K562 (cell line): Measurements from ENCODE around the gene COX5A. TPM values are rescaled to one million over a fixed set of nuclear protein-coding genes. Genes with fewer than 3 reads are reported as not detected.
A peak's percentile ranks its signal among the peaks of the same experiment; 100 is the strongest.

Experiments
- ARNT ChIP-seq, 2 experiments: fragments of 450-650 bp; IDR thresholded peaks; 2 replicates each; pipeline ENCODE4 v1.6.1; 2016; ENCODE audit warnings: mild to moderate bottlenecking in 1 of 2
- ATF3 ChIP-seq, 2 experiments: fragments of 450-650 bp in 1 of 2; sonication (generic) in 1 of 2; formaldehyde crosslinking in 1 of 2; IDR thresholded peaks in 1 of 2; conservative IDR thresholded peaks in 1 of 2; 2 replicates each; pipeline versions ENCODE4 v1.6.1 to v1.8.1; 2016 to 2023; ENCODE audit warnings: mild to moderate bottlenecking in 2 of 2, moderate library complexity in 2 of 2, inconsistent platforms in 1 of 2, missing genetic modification reagents in 1 of 2
- DDX20 ChIP-seq: fragments of 450-650 bp; IDR thresholded peaks from 2 replicates; pipeline ENCODE4 v1.6.1; 2016; ENCODE audit warnings: missing genetic modification characterization, low read depth, mild to moderate bottlenecking, missing compliant biosample characterization, moderate library complexity
- ERF ChIP-seq: fragments of 450-650 bp; formaldehyde crosslinking; IDR thresholded peaks from 2 replicates; pipeline ENCODE4 v1.4.0; 2020; ENCODE audit warnings: mild to moderate bottlenecking, mixed read lengths
- GATAD2B ChIP-seq: fragments of 450-650 bp; IDR thresholded peaks from 2 replicates; pipeline ENCODE4 v1.6.1; 2017; ENCODE audit warnings: mild to moderate bottlenecking, borderline replicate concordance
- JUNB ChIP-seq: fragments of 450-650 bp; formaldehyde crosslinking; conservative IDR thresholded peaks from 2 replicates; pipeline ENCODE4 v1.4.0; 2020; ENCODE audit warnings: mild to moderate bottlenecking
- KAT7 ChIP-seq: sonication (generic); formaldehyde crosslinking; IDR thresholded peaks from 2 replicates; pipeline ENCODE4 v1.8.0; 2022; ENCODE audit warnings: missing genetic modification reagents, mild to moderate bottlenecking, borderline replicate concordance
- KDM1A ChIP-seq, 2 experiments: fragments of 450-650 bp; IDR thresholded peaks; 2 replicates each; pipeline ENCODE4 v1.6.1; 2016; ENCODE audit warnings: mild to moderate bottlenecking in 2 of 2
- L3MBTL2 ChIP-seq: fragments of 450-650 bp; IDR thresholded peaks from 2 replicates; pipeline ENCODE4 v1.6.1; 2016; ENCODE audit warnings: mild to moderate bottlenecking, moderate library complexity
- NCOA1 ChIP-seq: fragments of 450-650 bp; IDR thresholded peaks from 2 replicates; pipeline ENCODE4 v1.6.1; 2016; ENCODE audit warnings: low read depth
- NFIX ChIP-seq: fragments of 250-450 bp; sonication (Bioruptor Pico); IDR thresholded peaks from 2 replicates; pipeline ENCODE4 v1.4.0; 2020; ENCODE audit warnings: low read depth, mild to moderate bottlenecking, moderate library complexity
- NR3C1 ChIP-seq: sonication (generic); formaldehyde crosslinking; IDR thresholded peaks from 2 replicates; pipeline ENCODE4 v1.8.1; 2022; ENCODE audit warnings: missing genetic modification reagents
- PCBP2 ChIP-seq: fragments of 200-400 bp; formaldehyde crosslinking; IDR thresholded peaks from 2 replicates; pipeline ENCODE4 v1.6.1; 2018; ENCODE audit warnings: low read length, low read depth, mild to moderate bottlenecking, moderate library complexity; ENCODE audit not compliant: poor library complexity, severe bottlenecking
- POLR2H ChIP-seq: IDR thresholded peaks from 2 replicates; pipeline ENCODE4 v1.6.1; 2016; ENCODE audit warnings: missing genetic modification characterization, low read depth, mild to moderate bottlenecking, control low read depth, missing compliant biosample characterization, moderate library complexity
- POU5F1 ChIP-seq: fragments of 150-350 bp; IDR thresholded peaks from 2 replicates; pipeline ENCODE4 v1.6.1; 2014; ENCODE audit warnings: borderline replicate concordance, low read length, low read depth, mild to moderate bottlenecking; ENCODE audit not compliant: partially characterized antibody
- TAL1 ChIP-seq: fragments of 450-650 bp; IDR thresholded peaks from 2 replicates; pipeline ENCODE4 v1.6.1; 2016; ENCODE audit warnings: mild to moderate bottlenecking
- ZBTB26 ChIP-seq: fragments of 450-650 bp; formaldehyde crosslinking; IDR thresholded peaks from 2 replicates; pipeline ENCODE4 v1.4.0; 2022; ENCODE audit warnings: missing genetic modification characterization
- ZNF384 ChIP-seq: IDR thresholded peaks from 2 replicates; pipeline ENCODE4 v1.6.1; 2012; ENCODE audit warnings: low read depth, low read length, improper control_type of control experiment
- ZSCAN32 ChIP-seq: fragments of 450-650 bp; formaldehyde crosslinking; IDR thresholded peaks from 2 replicates; pipeline ENCODE4 v1.4.0; 2020; ENCODE audit warnings: mild to moderate bottlenecking, moderate library complexity
- polyA plus RNA-seq, 8 experiments: library from polyadenylated mRNA; depleted of rRNA in 4 of 8; stranded (reverse) in 5 of 8; unstranded in 3 of 8; fragments of >200 nt; fragmentation: Nextera tagmentation in 2 of 8; fragmentation: Illumina TruSeq in 1 of 8; extraction: Ambion mirVana in 2 of 8; extraction: Trizol in 1 of 8; gene quantifications; 2 replicates each; pipeline versions ENCODE4 v1.2.1 to v1.2.3, GENCODE V29; 2011 to 2014; ENCODE audit warnings: inconsistent platforms in 1 of 8, missing spikeins in 1 of 8
- total RNA-seq, 7 experiments: library from RNA; depleted of rRNA in 6 of 7; stranded (reverse); fragments of >200 nt in 6 of 7; fragmentation: Illumina TruSeq in 2 of 7; extraction: Trizol in 2 of 7; gene quantifications; 2 replicates each; pipeline versions ENCODE4 v1.2.1 to v1.2.3, GENCODE V29; 2011 to 2021; ENCODE audit warnings: low replicate concordance in 1 of 7
- TF ChIP-seq, protein P1 (sequence below): fragments of 150-350 bp; conservative IDR thresholded peaks from 2 replicates; pipeline ENCODE4 v1.6.1; 2014; ENCODE audit warnings: low read length
- TF ChIP-seq, protein P2 (sequence below): fragments of 250-450 bp; sonication (Bioruptor Pico); IDR thresholded peaks from 2 replicates; pipeline ENCODE4 v1.5.0; 2021; ENCODE audit warnings: mild to moderate bottlenecking, borderline replicate concordance

The COX5A gene
- total and polyA plus RNA-seq, 9 of the 15 experiments (the other 6 are each of a cell fraction or from before 2014, with no cell fraction given): 86.8 to 553 (median 371) TPM

- TF ChIP-seq ERF (CRISPR knock-in tag): no peak
- TF ChIP-seq NFIX (CRISPR knock-in tag): no peak
- TF ChIP-seq NR3C1 (CRISPR knock-in tag): no peak
- no peak for TF ChIP-seq TAL1
- TF ChIP-seq, protein P1, sequence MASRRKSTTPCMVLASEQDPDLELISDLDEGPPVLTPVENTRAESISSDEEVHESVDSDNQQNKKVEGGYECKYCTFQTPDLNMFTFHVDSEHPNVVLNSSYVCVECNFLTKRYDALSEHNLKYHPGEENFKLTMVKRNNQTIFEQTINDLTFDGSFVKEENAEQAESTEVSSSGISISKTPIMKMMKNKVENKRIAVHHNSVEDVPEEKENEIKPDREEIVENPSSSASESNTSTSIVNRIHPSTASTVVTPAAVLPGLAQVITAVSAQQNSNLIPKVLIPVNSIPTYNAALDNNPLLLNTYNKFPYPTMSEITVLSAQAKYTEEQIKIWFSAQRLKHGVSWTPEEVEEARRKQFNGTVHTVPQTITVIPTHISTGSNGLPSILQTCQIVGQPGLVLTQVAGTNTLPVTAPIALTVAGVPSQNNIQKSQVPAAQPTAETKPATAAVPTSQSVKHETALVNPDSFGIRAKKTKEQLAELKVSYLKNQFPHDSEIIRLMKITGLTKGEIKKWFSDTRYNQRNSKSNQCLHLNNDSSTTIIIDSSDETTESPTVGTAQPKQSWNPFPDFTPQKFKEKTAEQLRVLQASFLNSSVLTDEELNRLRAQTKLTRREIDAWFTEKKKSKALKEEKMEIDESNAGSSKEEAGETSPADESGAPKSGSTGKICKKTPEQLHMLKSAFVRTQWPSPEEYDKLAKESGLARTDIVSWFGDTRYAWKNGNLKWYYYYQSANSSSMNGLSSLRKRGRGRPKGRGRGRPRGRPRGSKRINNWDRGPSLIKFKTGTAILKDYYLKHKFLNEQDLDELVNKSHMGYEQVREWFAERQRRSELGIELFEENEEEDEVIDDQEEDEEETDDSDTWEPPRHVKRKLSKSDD: no peak
- TF ChIP-seq DDX20: no peak
- TF ChIP-seq ZBTB26: no peak
- no peak for TF ChIP-seq KDM1A (IDR thresholded peaks at IDR 0.05)
- peak; percentile 46; the same call in 1 of the 2 replicates for TF ChIP-seq L3MBTL2
- TF ChIP-seq ATF3 (IDR thresholded peaks at IDR 0.05): no peak; the same call in 1 of the 2 replicates
- TF ChIP-seq ATF3 (CRISPR knock-in tag; conservative IDR thresholded peaks at IDR 0.05): no peak
- no peak for TF ChIP-seq POLR2H
- TF ChIP-seq ARNT (IDR thresholded peaks at IDR 0.05): 0 out of 4 replicates have a peak, but pooled peaks of 1 of the 2 experiments have one; percentile 51
- no peak for TF ChIP-seq KAT7
- TF ChIP-seq GATAD2B: no peak
- TF ChIP-seq, protein P2, sequence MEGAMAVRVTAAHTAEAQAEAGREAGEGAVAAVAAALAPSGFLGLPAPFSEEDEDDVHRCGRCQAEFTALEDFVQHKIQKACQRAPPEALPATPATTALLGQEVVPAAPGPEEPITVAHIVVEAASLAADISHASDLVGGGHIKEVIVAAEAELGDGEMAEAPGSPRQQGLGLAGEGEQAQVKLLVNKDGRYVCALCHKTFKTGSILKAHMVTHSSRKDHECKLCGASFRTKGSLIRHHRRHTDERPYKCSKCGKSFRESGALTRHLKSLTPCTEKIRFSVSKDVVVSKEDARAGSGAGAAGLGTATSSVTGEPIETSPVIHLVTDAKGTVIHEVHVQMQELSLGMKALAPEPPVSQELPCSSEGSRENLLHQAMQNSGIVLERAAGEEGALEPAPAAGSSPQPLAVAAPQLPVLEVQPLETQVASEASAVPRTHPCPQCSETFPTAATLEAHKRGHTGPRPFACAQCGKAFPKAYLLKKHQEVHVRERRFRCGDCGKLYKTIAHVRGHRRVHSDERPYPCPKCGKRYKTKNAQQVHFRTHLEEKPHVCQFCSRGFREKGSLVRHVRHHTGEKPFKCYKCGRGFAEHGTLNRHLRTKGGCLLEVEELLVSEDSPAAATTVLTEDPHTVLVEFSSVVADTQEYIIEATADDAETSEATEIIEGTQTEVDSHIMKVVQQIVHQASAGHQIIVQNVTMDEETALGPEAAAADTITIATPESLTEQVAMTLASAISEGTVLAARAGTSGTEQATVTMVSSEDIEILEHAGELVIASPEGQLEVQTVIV: no peak
- TF ChIP-seq JUNB (CRISPR knock-in tag): no peak
- TF ChIP-seq POU5F1: no peak
- TF ChIP-seq NCOA1: no peak
- no peak for TF ChIP-seq ZSCAN32 (CRISPR knock-in tag)
- TF ChIP-seq ZNF384: no peak
- no peak for TF ChIP-seq PCBP2
Measured at GRCh38 chr15:74889883-74890664, 47.8 kb downstream of the COX5A start, which contains the start of gene MPI (continued).
